ENCODE results near the gene TSEN15. TPM values are rescaled to one million over a fixed set of nuclear protein-coding genes. Genes with fewer than 3 reads are reported as not detected.

TSEN15 gene
- total and polyA plus RNA-seq, 8 donors = 11.6 to 137 (median 24.6) TPM

DNA sequence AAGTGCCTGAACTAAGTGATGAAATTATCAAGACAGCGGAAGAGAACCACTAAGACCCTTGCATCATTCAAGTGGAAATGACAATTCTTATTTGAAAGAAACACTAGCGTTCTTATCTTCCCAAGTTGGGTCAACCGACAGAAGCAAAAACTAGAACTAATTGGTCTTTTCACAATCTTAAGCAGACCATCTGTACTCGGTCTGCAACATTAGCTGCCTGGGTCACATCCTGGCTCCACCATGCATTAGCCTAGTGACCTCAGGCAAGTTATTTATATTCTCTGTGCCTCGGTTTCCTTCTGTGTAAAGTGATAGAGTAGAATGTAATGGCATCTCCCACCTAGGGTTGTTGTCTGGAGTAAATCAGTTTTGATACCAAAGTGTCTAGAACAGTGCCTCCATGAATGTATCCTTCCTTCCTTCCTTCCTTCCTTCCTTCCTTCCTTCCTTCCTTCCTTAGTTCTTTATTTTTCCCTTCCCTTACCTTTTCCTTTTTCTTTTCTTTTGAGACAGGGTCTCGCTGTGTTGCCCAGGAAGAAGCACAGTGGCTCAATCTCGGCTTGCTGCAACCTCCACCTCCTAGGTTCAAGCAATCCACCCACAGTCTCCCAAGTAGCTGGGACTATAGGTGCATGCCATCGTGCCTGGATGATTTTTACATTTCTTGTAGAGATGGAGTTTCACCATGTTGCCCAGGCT is 20.0 kb upstream of the TSEN15 start:
- peaks cover 0 to 10% (median 9%) of the 10 kb centered on the region in 3 donors for H3K27me3 ChIP-seq
- no peaks in the 10 kb centered on the region for H3K36me3 ChIP-seq
- no peaks in the 10 kb centered on the region for H3K9me3 ChIP-seq
- WGBS, 5 donors = 82 to 93% (median 87%) methylated on average over 8 of the region's 8 CpGs
- H3K4me3 ChIP-seq = no peak overlapping the region
- no peak overlapping the region for H3K27ac ChIP-seq
- TF ChIP-seq EP300 (IDR thresholded peaks at IDR 0.05) (no peak), POLR2A (IDR thresholded peaks at IDR 0.05) (no peak), POLR2AphosphoS5 (IDR thresholded peaks at IDR 0.05) (no peak)
- TF ChIP-seq, protein P1, sequence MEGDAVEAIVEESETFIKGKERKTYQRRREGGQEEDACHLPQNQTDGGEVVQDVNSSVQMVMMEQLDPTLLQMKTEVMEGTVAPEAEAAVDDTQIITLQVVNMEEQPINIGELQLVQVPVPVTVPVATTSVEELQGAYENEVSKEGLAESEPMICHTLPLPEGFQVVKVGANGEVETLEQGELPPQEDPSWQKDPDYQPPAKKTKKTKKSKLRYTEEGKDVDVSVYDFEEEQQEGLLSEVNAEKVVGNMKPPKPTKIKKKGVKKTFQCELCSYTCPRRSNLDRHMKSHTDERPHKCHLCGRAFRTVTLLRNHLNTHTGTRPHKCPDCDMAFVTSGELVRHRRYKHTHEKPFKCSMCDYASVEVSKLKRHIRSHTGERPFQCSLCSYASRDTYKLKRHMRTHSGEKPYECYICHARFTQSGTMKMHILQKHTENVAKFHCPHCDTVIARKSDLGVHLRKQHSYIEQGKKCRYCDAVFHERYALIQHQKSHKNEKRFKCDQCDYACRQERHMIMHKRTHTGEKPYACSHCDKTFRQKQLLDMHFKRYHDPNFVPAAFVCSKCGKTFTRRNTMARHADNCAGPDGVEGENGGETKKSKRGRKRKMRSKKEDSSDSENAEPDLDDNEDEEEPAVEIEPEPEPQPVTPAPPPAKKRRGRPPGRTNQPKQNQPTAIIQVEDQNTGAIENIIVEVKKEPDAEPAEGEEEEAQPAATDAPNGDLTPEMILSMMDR (IDR thresholded peaks at IDR 0.05) = no peak
- DNase-seq = no peak
- peaks cover 7 to 20% (median 14%) of the 10 kb centered on the region in 4 donors for H3K4me1 ChIP-seq
- intact Hi-C loops (cut with DNase I; ENCODE audit: low total_unique reads) = no loop called here

DNA sequence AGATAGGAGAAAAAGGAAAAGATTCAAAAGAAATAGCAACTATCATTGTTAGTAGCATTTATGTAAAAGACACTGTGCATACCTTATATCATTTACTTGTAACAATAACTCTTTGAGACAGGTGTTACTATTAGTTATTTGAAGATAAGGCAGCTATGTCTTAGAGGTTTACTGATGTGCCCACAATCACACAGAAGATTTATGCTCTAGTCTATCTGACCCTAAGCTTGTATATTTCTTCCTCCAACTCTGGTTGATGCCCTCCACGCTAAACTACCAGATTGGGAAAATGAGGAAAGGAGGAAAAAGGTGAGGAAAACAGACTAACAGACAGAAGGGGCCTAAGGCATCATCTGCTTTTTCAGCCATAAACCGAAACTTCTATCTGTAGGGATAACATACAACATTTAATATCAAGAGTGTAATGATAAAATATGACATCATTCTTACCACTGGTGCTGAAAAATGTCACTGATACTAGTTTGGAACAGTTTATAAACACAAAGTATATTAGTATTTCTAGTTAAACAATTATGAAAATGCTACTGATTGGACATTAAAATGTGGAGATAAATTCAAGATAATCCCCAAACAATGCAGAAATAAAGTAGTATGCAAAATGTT is 19.1 kb upstream of the TSEN15 start:
- H3K4me3 ChIP-seq = no peak overlapping the region
- peaks cover 8 to 25% (median 20%) of the 10 kb centered on the region in 4 donors for H3K4me1 ChIP-seq
- DNase-seq = no peak
- TF ChIP-seq POLR2A (IDR thresholded peaks at IDR 0.05) = no peak
- TF ChIP-seq, protein P1 (IDR thresholded peaks at IDR 0.05) = no peak
- no peak for TF ChIP-seq POLR2AphosphoS5 (IDR thresholded peaks at IDR 0.05)
- no peak for TF ChIP-seq EP300 (IDR thresholded peaks at IDR 0.05)
- peaks cover 0 to 15% (median 14%) of the 10 kb centered on the region in 3 donors for H3K27me3 ChIP-seq
- 58 to 85% (median 82%) methylated on average over 2 of the region's 2 CpGs for WGBS, 5 donors
- no peak overlapping the region for H3K27ac ChIP-seq
- H3K36me3 ChIP-seq = no peaks in the 10 kb centered on the region
- intact Hi-C loops (cut with DNase I; ENCODE audit: low total_unique reads) = no loop called here
- no peaks in the 10 kb centered on the region for H3K9me3 ChIP-seq

GRCh38 chr1:184032930-184033418 is 18.6 kb upstream of the TSEN15 start:
- Histone ChIP-seq H3K36me3 (no peaks in the 10 kb centered on the region), H3K27me3 (peaks cover 0 to 15% (median 14%) of the 10 kb centered on the region in 3 donors), H3K4me1 (peaks cover 10 to 29% (median 22%) of the 10 kb centered on the region in 4 donors), H3K4me3 (no peak overlapping the region), H3K27ac (no peak overlapping the region), H3K9me3 (no peaks in the 10 kb centered on the region)
- 79 to 95% (median 93%) methylated on average over 3 of the region's 3 CpGs for WGBS, 5 donors
- DNase-seq = no peak
- intact Hi-C loops (cut with DNase I; ENCODE audit: low total_unique reads) = no loop called here
- no peak for TF ChIP-seq POLR2AphosphoS5 (IDR thresholded peaks at IDR 0.05)
- TF ChIP-seq, protein P1 (IDR thresholded peaks at IDR 0.05) = no peak
- TF ChIP-seq EP300 (IDR thresholded peaks at IDR 0.05) = no peak
- TF ChIP-seq POLR2A (IDR thresholded peaks at IDR 0.05) = no peak

DNA sequence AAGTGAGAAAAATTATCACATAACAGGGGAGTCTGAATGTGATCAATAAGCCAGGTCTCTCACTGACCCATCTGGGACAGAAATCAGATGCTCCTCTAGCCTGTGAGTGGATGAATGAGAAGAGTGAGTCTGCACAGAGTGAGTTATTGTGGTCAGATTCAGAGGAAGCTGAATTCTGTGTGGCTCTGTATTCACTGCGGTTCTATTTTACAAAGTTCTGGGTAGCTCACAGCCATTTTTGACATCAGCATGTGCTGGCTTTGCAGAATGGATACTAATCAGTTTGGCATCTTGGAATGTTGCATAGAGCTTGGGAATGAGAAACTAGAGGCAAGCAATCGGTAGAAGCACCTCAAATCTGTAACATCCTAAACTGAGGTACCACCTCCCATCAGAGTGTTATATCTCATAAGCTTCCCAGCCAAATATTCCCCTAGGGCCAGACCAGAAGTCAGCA is 17.8 kb upstream of the TSEN15 start:
- Histone ChIP-seq H3K27ac (no peak overlapping the region), H3K4me1 (peaks cover 10 to 24% (median 21%) of the 10 kb centered on the region in 4 donors), H3K9me3 (no peaks in the 10 kb centered on the region), H3K4me3 (no peak overlapping the region), H3K27me3 (peaks cover 0 to 15% (median 14%) of the 10 kb centered on the region in 3 donors), H3K36me3 (no peaks in the 10 kb centered on the region)
- WGBS, 5 donors = 59 to 81% (median 78%) methylated on average over 2 of the region's 2 CpGs
- intact Hi-C loops (cut with DNase I; ENCODE audit: low total_unique reads) = no loop called here
- no peak for DNase-seq
- TF ChIP-seq EP300 (IDR thresholded peaks at IDR 0.05) = no peak
- no peak for TF ChIP-seq POLR2AphosphoS5 (IDR thresholded peaks at IDR 0.05)
- TF ChIP-seq POLR2A (IDR thresholded peaks at IDR 0.05) = no peak
- TF ChIP-seq, protein P1 (IDR thresholded peaks at IDR 0.05) = no peak
